Right lobe of liver (tissue), 6 donors: ENCODE data around the gene CFAP77. TPM values are rescaled to one million over a fixed set of nuclear protein-coding genes. Genes with fewer than 3 reads are reported as not detected.

ENCODE experiments used
- ATAC-seq, 4 donors: fragments of 200-7000 bp; cut with Tn5 transposase; one replicate each; pipeline ENCODE4 v1.9.1; 2020; ENCODE audit warnings: mild to moderate bottlenecking in 4 of 4, moderate library complexity in 4 of 4
- DNase-seq, 3 donors: peaks; one replicate each; pipeline ENCODE4 v3.0.0-alpha.2; 2020
- H3K27ac ChIP-seq, 3 donors: fragments of 200-600 bp; one replicate each; pipeline ENCODE4 v1.8.0; 2022
- H3K27me3 ChIP-seq, 2 donors: fragments of 200-600 bp; one replicate each; pipeline ENCODE4 v1.8.0; 2022
- H3K36me3 ChIP-seq, 4 donors: fragments of 200-600 bp; sonication (generic) in 1 of 4; one replicate each; pipeline versions ENCODE4 v1.5.1 to v1.8.0; 2017 to 2022; ENCODE audit warnings: control low read depth in 1 of 4
- H3K4me1 ChIP-seq, 4 donors: fragments of 200-600 bp; sonication (generic) in 1 of 4; one replicate each; pipeline versions ENCODE4 v1.5.1 to v1.8.0; 2017 to 2022; ENCODE audit warnings: control low read depth in 1 of 4
- H3K4me3 ChIP-seq, 3 donors: fragments of 200-600 bp; one replicate each; pipeline ENCODE4 v1.8.0; 2022
- H3K9me3 ChIP-seq, 4 donors: fragments of 200-600 bp; sonication (generic) in 1 of 4; one replicate each; pipeline versions ENCODE4 v1.5.1 to v1.8.0; 2017 to 2022; ENCODE audit warnings: control low read depth in 1 of 4
- CTCF ChIP-seq, 4 donors: fragments of 200-600 bp in 3 of 4; fragments of 450-650 bp in 1 of 4; IDR thresholded peaks; one replicate each; pipeline versions ENCODE4 v1.5.1 to v1.8.0; 2016 to 2022; ENCODE audit warnings: antibody characterized with exemption in 4 of 4, mild to moderate bottlenecking in 2 of 4
- POLR2A ChIP-seq: fragments of 450-650 bp; IDR thresholded peaks from one replicate; pipeline ENCODE4 v1.6.1; 2017; ENCODE audit warnings: antibody characterized with exemption, mild to moderate bottlenecking
- WGBS: methylation state at CpG from one replicate; pipeline ENCODE4 v1.1.6; 2018; ENCODE audit warnings: low coverage, low lambda C conversion rate; ENCODE audit not compliant: insufficient coverage; ENCODE audit errors: missing lambda C conversion rate; 5-methylcytosine and 5-hydroxymethylcytosine counted together
- intact Hi-C, 2 donors: fragments of 100-400 bp; cut with DNase I; formaldehyde crosslinking; loops; one replicate each; pipeline versions ENCODE4 v1.11.2 to v1.14.1; 2022
- total RNA-seq, 6 experiments: library from RNA; depleted of rRNA in 2 of 6; stranded (reverse); fragments of >200 nt in 2 of 6; fragmentation: NEBNext Ultra II Directional in 3 of 6; extraction: Animal tissue kit (Norgen Biotek cat#: 25700) in 3 of 6; gene quantifications; one replicate each; pipeline versions ENCODE4 v1.1.0 to v1.2.4, GENCODE V29; 2016 to 2023
- donor health status: DM: no; HTN: yes; CAD: no.
- donor health status: DM: no; HTN: no; CAD: no.
- donor health status: DM: no; HTN: no; CAD: no.
- donor health status: DM: no; HTN: yes; CAD: no.
- donor health status: DM: no; HTN: yes; CAD: no.

Gene CFAP77
- total RNA-seq, 6 experiments from 2014 or later, result not detected

GRCh38 chr9:132488626-132489025 lies 78.6 kb downstream of the CFAP77 start:
- intact Hi-C loops, result no loop called here
- H3K27ac ChIP-seq, result no peak overlapping the region
- H3K9me3 ChIP-seq, result no peaks in the 10 kb centered on the region
- no peak for ATAC-seq
- no peak for DNase-seq
- H3K27me3 ChIP-seq, result peaks cover 0 to 3% of the 10 kb centered on the region in 2 donors
- no peaks in the 10 kb centered on the region for H3K4me1 ChIP-seq
- H3K36me3 ChIP-seq, result no peaks in the 10 kb centered on the region
- no peak overlapping the region for H3K4me3 ChIP-seq
- WGBS, result 27% methylated on average over 9 of the region's 9 CpGs
- no peak for TF ChIP-seq POLR2A
- no peak for TF ChIP-seq CTCF (IDR thresholded peaks at IDR 0.05)

DNA sequence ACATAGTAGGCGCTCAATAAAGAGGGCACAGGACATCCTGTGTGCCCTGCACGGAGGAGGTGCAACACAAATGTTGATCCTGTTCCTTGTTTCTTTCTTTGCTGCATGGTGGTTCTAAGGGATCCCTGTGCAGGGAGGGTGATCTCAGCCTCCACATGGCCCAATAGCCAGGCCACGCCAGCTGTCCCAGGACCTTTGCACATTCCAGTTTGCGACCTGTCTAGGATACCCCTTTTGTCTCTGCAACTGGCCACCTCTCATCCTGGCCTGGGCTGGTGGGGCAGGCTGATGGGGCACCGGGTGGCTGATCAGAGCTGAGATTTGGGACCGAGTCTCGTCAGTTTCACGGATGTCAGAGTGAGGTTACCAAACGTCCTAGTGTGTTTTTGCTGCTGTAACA lies 79.5 kb downstream of the CFAP77 start:
- peaks cover 0 to 3% of the 10 kb centered on the region in 2 donors for H3K27me3 ChIP-seq

GRCh38 chr9:132494857-132495256 lies 84.8 kb downstream of the CFAP77 start:
- Histone ChIP-seq H3K27me3 (no peaks in the 10 kb centered on the region), H3K4me3 (no peak overlapping the region), H3K27ac (no peak overlapping the region), H3K36me3 (no peaks in the 10 kb centered on the region), H3K9me3 (no peaks in the 10 kb centered on the region), H3K4me1 (no peaks in the 10 kb centered on the region)
- no peak for DNase-seq
- 57% methylated on average over 2 of the region's 2 CpGs for WGBS
- TF ChIP-seq POLR2A (no peak), CTCF (IDR thresholded peaks at IDR 0.05) (no peak)
- no peak for ATAC-seq
- intact Hi-C loops, result no loop called here

More for the DNA sequence above, 79.5 kb downstream of the CFAP77 start:
- H3K36me3 ChIP-seq, result no peaks in the 10 kb centered on the region
- no peak for ATAC-seq
- no peak for TF ChIP-seq CTCF (IDR thresholded peaks at IDR 0.05)
- TF ChIP-seq POLR2A, result no peak
- no peak for DNase-seq
- intact Hi-C loops, result no loop called here
- no peak overlapping the region for H3K4me3 ChIP-seq
- WGBS, result 52% methylated on average over 3 of the region's 9 CpGs
- no peaks in the 10 kb centered on the region for H3K9me3 ChIP-seq
- H3K27ac ChIP-seq, result no peak overlapping the region
- H3K4me1 ChIP-seq, result no peaks in the 10 kb centered on the region

DNA sequence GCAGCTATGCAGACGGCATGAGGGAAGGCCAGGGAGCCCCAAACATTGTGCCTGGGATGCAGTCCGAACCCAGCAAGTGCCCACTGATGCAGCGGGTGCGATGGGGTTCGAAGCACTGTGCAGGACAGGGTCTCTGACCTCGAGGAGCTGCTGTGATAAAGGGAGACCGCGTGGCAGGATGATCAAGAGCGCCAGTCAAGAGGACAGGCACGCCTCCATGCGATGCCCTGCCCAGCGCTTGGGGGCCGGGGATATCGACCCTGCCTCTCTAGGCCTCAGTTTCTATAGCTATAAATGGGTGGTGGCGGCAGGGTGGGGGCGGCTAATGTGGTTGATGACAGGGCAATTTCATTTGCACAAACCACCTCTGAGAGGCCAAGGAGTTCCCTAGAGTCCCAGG lies 87.7 kb downstream of the CFAP77 start:
- Histone ChIP-seq H3K4me1 (no peaks in the 10 kb centered on the region), H3K27me3 (no peaks in the 10 kb centered on the region), H3K9me3 (no peaks in the 10 kb centered on the region), H3K27ac (no peak overlapping the region), H3K4me3 (no peak overlapping the region), H3K36me3 (no peaks in the 10 kb centered on the region)
- WGBS, result 76% methylated on average over 6 of the region's 16 CpGs
- TF ChIP-seq POLR2A, result no peak
- no peak for TF ChIP-seq CTCF (IDR thresholded peaks at IDR 0.05)
- ATAC-seq (no peak), DNase-seq (no peak)
- intact Hi-C loops, result no loop called here
